ENCODE measurements around the gene WWOX.

DNA sequence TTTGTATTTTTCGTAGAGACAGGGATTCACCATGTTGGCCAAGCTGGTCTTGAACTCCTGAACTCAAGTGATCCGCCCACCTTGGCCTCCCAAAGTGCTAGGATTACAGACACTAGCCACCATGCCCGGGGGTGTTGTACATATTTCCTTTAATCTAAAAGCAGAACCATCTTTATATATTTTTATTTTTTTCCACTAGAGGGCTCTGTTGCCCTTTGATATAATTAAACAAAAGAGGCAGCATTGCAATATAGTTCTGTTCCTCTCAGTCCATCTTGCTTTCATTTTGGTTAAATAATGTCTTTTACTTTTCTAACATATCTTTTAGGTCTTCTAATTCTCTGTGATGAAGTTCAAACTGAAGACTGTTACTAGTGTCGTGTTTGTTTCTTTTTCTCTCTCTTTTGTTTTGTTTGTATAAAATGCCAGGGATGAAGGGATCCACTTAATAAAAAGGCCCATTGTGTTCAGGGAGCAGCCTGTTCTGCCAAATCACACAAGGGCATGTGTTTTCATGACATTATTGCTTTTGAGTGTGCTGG lies 23.4 kb downstream of the WWOX start:
- TF ChIP-seq, protein P1, sequence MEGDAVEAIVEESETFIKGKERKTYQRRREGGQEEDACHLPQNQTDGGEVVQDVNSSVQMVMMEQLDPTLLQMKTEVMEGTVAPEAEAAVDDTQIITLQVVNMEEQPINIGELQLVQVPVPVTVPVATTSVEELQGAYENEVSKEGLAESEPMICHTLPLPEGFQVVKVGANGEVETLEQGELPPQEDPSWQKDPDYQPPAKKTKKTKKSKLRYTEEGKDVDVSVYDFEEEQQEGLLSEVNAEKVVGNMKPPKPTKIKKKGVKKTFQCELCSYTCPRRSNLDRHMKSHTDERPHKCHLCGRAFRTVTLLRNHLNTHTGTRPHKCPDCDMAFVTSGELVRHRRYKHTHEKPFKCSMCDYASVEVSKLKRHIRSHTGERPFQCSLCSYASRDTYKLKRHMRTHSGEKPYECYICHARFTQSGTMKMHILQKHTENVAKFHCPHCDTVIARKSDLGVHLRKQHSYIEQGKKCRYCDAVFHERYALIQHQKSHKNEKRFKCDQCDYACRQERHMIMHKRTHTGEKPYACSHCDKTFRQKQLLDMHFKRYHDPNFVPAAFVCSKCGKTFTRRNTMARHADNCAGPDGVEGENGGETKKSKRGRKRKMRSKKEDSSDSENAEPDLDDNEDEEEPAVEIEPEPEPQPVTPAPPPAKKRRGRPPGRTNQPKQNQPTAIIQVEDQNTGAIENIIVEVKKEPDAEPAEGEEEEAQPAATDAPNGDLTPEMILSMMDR (conservative IDR thresholded peaks at IDR 0.05 in 1 of 2, IDR thresholded peaks at IDR 0.05 in 1 of 2; ENCODE audit: extremely low read depth in 1 of 2, insufficient read depth in 1 of 2, low read depth in 1 of 2, low read length in 2 of 2), result peak; percentile 18 to 33
- no peak for TF ChIP-seq EZH2 (IDR thresholded peaks at IDR 0.05; ENCODE audit: borderline replicate concordance, low read length)

All from mammary epithelial cell (primary cell).